PC-3 (cell line): ENCODE data around the gene STPG2.

Source experiments
- CTCF ChIP-seq: fragments of 300-600 bp; sonication (generic); conservative IDR thresholded peaks from 2 replicates; pipeline ENCODE4 v1.5.1; 2017; ENCODE audit warnings: antibody characterized with exemption, low read depth, mild to moderate bottlenecking, low read length
- EZH2 ChIP-seq: fragments of 300-600 bp; sonication (generic); IDR thresholded peaks from one replicate; pipeline ENCODE4 v1.6.1; 2017; ENCODE audit warnings: antibody characterized with exemption, mild to moderate bottlenecking, low read length; ENCODE audit not compliant: unreplicated experiment
- EZH2phosphoT487 ChIP-seq: fragments of 300-600 bp; sonication (generic); IDR thresholded peaks from 2 replicates; pipeline ENCODE4 v1.6.1; 2018; ENCODE audit warnings: mild to moderate bottlenecking, antibody characterized with exemption, low read length, borderline replicate concordance

- TF ChIP-seq CTCF (no peak), EZH2 (no peak), EZH2phosphoT487 (no peak)
Measured at GRCh38 chr4:98102660-98103059, 40.6 kb downstream of the STPG2 start.
